GM18870 (cell line): ENCODE measurements around the gene FGF14.

Source experiments
- ATAC-seq: cut with Tn5 transposase; IDR thresholded peaks from one replicate; pipeline ENCODE4 v1.9.1; 2021; ENCODE audit warnings: moderate library complexity; ENCODE audit not compliant: unreplicated experiment

The FGF14 gene

DNA sequence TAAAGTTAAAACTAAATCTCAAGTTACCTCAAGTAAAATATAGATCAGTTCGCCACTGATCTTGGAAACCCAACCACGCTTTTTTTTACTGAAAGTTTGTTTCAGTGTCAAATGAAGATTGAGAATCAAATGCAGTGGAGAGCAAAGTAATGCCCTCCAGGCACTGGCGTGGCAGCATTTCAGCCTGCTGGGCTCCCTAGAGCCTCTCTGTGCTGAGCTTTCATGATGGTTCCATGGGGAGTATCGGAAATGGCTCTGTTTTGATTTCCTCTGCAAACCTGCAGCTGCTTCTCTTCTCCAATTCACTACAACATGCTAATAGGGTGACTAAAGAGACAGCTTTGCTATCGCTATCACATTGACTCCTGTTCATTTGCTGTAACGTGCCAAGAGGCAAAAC is 141.6 kb downstream of the FGF14 start:
- ATAC-seq, result no peak

DNA sequence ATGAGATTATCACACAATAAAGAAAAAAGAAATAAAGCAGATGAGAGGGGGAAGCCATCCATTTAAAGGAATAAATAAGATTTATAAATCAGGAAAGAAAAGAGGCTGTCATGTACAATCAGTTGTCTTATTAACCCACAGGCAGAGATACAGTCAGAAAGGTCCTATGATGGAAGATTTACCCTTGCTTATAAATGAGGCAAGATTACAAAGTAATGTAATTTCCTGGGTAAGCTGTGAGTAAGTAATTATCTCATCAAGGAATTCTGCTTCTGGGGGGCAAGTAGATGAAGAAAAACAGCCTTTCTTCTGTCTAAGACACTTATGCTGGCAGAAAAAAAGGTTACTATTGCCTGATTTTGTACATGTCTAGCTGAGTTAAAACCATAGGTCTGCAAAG is 146.4 kb downstream of the FGF14 start:
- ATAC-seq, result no peak

DNA sequence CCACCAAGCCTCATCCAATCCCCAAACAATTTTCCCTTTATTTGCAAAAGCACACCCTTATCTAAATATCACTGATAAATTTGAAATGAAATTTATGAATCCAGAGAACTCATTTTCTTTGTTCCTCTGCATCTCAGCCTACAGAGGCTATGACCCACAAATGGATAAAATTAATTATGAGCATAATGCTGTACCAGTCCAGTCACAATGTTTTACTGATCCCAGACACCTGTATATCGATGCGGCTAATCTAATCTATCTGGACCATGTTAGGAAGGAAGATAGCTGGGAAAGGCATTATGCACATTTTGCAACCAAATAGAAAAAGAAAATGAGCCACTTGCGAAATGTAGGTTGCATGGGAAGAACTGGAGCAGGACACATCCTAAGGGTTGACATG is 150.0 kb downstream of the FGF14 start:
- no peak for ATAC-seq

DNA sequence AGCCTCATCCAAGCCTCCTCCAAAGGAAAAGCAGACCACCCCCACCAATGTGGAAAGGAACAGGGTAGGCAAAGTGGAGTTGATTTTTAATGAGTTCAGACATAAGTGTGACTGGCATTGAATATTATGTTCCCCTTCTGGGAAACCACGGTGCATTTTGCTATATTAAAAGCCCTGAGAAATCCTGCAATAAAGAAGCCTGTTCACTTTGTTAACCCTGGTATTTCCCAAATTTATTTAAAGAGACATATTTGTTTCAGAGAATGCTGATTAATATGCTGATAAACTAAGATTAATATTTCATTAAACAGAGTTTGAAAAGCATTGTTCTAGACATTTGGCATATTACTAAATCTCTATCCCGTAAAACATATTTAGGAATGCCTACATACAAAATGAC is 151.4 kb downstream of the FGF14 start:
- no peak for ATAC-seq

DNA sequence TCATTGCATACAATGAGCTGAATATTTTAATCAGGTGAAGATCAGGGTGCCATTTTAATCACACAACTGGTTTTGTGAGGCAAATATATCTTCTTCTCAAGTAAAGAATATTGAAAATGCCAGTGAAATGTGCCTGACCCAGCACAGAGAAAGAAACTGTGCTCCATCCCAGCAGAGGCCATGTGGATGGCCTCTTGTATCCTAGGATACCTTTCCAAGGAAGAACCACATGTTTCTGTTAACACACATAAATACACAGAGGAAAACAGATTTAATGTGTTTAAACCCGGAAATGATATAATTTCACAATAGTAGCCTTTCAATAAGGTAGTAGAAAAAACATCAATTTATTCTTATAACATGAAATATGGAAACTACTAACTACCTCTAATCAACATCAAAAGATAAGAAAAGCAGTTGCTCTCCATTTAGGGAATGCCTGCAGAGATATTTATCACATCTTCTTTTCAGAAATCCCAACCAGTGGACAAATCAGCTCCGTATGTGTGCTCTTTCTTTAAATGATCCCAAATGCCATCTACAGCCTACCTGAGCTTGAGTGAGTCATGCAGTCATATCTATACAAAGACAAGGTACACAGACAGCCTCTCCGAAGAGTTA is 157.1 kb downstream of the FGF14 start:
- no peak for ATAC-seq

DNA sequence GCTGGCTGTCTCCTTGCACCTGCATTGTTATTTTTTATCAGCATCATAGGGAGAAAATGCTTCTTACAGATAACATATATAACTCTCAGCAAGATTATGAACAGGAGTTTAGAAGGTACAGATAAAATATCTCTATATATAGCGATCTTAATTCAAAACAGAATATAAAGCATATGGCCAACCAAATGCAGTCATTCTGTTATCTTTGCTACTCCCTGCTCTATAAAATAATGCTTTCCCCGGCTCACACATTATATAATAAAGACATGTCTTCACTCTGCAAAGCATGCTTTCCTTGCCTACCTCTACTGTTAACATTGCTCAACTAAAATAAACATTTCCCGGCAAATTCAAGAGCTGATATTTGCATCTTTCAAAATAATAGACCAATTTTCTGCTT is 161.7 kb downstream of the FGF14 start:
- ATAC-seq, result no peak

DNA sequence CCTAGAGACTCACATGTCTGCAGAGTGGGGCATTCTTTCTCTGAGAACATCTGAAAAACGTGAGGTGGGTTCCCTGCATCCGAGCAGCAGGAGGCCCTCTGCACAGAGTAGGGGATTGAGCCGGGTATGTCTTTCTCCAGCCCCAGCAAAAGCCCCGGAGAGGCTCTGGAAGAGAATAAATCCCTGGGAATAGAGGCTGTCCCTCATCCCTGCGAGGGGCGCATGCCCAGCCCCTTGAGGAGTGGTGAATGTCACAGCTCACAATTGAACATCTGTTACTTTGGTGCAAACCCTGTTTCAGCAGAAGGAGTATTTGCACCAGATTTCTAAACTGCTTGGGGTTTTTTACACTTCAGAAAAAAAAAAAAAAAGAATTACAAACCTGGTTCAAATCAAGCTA is 164.6 kb downstream of the FGF14 start:
- ATAC-seq, result no peak

DNA sequence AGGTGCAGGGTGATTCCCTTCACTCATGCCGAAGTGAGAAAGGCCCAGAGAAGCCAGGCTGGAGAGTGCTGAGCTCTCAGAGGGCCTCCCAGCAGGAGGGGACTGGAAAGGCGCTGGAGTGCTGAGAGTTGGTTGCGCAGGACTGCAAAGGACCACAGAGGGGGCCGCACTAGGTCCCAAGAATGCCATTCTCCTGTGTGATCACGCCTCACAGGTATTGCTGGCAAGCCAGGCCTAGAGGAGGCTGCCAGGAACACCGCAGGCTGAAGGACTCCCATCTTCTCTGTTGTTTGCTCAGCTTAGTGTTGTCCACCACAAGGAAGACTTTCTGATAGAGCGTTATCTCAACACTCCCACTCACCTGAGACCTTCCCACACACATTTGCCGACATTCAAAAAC is 165.0 kb downstream of the FGF14 start:
- no peak for ATAC-seq

DNA sequence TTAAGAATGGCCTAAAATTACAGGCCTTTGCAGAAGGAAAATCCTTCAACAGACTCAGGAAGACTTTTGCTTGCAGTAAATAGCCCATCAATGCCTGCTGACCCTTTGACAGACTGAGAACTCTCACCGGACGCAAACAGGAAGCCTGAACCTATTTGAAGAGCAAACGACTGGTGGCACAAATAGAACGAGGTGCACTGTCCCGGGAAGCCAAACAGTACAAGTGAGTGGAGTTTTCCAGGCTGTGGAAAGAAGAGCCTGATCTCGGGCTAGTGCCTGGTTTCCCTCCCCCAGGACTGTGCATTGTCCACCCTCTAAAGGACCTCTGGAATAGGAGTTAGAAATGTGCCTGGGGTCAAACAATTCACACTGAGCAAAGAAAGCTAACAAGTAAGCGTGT is 165.5 kb downstream of the FGF14 start:
- no peak for ATAC-seq

DNA sequence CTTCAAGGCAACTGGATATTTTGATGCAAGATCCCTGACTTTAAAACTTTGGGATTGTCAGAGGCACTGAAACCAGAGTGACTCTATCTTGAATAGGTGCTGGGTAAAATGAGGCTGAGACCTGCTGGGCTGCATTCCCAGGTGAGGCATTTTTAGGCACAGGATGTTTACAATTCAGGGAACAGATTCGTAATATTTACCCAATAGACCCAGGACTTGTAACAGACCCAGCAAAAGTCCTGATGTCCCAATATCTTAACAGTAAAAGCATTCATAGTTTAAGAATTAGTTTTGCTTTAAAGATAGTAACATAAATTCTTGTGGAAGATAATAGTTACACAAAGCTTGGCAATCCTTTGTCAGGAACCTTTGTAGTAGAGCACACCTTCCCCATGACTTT is 166.2 kb downstream of the FGF14 start:
- ATAC-seq, result no peak

DNA sequence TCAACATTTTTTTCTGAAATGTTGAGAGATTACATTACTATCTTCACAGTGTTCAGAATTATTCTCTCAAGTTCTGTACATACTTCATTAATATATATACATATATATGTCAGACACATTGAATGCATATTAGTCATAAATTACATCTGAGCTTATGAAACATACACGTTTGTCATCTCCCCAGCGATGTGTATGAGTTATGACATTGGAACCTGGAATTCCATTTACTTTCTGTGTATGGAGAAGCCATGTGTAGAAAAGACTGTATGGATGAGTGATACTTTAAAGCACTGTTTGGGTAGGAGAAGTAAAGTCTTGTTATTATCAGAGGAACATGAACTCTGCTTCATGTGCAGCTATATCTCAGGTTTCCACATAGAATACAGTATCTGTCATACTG is 167.2 kb downstream of the FGF14 start:
- no peak for ATAC-seq

DNA sequence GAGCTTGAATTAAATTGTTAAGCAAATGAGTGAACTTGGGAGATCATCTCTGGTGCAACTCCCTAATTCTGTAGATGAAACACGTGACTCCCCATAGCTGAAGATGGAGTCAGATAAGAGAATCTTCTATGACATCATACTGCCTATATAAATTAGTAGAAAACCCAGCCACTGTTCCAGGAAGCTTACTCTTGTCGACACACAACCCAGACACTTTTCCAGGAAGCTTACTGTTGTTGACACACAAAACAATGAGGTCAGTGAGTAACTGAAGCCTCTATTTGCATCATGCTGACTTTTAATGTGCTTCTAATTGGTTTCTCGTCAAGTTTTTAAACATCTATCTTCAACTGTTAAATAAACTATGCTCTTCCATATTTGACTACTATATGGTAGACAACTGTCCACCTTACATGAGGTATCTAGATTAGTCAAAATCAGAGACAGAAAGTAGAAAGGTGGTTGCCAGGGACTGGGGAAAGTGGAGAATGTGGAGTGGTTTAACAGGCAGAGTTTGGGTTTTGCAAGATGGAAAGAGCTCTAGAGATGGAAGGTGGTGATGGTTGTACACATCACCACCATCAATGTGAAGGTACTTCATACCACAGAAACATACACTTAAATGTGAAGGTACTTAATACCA is 168.2 kb downstream of the FGF14 start:
- ATAC-seq, result no peak

DNA sequence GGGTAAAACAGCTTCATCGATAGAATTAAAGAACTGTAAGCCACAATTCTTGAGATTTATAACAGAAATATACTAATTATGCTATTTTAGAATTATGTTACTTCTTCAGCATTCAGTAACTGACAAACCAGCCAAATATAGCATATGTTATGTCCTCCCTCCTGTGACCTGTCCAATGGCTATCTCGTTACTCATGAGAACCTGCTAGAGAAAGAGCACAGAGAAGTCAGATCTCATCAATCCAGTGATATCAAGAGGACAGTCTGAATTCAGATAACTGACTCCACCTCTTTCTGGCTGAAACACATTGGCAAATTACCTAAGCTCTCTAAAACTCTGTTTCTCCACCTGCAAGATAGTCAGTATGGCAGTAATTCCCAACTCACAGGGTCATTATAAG is 170.4 kb downstream of the FGF14 start:
- no peak for ATAC-seq

DNA sequence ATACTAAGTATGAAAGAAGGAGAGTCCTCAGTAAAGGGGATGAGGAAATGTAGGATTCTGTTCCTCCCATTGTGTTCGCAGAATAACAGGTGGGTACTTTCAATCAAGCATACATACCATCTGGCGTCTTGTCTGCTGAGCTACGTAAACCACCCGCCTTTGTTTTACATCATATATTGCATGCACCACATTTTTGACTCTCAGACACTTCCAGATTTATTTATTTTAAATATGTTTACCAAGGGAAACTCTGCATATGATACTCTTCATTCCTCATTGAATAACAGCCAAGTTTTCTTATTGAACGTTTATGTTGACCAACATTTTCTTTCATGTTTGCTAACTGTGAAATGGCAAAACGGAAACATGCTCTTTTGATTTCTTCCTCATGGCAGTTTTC is 174.1 kb downstream of the FGF14 start:
- ATAC-seq, result no peak

DNA sequence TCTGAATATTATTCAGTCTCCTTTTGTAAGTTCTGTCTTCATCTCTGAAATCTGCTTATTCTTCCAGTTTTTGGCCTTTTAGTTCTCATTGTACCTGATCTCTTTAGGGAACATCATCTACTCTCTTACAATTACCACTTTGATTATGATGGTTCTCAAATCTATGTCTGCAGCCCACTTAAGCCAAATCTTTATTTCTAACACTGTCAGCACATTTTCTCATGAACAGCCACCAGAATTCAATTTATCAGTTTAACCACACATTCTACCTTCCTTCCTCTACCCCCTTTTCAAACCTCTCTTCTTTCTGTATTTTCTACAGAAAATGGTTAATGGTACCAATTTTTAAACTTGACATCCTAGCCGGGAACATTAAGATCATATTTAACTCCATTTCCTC is 175.3 kb downstream of the FGF14 start:
- ATAC-seq, result no peak

DNA sequence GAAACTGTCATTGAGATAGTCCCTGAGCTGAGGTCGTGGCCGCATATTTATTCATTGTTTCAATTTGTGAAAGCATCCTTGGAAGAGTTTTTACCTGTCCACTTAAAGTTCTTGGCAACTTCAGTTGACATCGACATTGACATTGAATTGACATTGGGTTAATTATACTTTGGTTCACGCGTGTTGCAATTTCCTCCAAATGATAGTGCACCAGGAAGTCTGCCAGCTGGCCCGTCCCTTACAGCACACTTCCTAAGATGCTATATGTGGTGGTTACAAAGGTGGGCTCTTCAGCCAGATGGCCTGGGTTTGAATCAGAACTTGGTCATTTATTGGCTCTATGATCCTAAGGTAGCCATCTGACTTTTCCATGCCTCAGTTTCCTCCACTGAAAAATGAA is 176.0 kb downstream of the FGF14 start:
- ATAC-seq, result no peak

DNA sequence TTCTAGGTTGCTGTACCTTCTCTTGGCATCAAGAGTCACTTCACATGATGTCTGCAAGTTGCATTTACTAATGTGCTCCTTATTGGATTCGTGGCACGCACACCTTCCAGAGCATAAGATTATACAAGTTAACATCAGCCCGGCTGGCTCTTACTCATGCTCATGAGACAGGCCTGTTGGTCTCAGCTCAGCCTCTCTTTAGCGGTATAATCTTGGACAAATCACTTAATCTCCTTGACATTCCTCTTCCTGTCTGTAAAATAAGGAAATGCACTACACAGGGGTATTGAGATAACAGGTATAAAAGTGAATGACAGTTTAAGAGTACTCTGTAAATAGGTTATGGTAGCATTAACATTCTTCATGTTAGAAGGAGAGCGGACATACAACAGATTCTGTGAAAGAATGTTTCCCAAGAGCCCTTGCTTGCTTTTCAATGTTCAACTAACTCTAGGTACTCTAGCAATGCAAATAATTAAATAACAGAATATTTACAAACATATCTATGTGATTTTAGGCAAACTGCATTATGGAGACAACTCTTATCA is 181.1 kb downstream of the FGF14 start:
- ATAC-seq, result no peak

DNA sequence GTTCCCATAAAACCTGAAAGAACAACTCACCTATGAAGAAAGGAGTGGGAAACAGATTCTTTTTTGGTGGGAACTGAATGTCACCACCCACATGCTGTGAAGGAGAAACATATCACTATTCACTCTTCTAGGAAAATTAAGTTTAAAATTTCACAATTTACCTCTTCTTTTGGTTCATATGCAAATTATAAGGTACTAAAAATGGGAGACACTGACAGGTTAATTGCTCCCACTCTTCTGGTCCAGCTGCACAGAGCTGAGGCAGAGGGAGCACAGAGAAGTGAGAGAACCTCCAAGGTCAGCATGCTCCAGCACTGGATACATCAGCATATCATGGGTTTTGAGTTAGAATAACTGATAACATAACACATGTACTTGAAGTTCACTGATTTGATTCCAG is 186.9 kb downstream of the FGF14 start:
- ATAC-seq, result no peak

DNA sequence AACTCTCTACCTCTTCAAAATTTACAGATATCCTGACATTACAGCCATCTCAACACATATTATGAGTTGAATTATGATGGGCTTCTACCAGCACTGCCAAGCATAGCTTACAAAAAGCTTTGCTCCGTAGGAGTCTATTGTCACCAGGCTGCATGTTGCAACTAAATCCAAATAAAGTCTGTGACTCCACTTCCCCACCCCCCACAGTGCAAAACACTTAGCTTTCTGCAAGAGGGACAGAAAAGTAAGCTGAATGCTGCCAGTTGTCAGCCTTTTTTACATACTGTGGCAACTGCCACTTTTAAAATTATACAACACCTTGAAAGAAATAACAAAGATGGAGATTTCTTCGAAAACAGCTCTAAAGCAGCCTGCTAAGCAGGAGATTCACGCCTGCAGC is 189.1 kb downstream of the FGF14 start:
- no peak for ATAC-seq

DNA sequence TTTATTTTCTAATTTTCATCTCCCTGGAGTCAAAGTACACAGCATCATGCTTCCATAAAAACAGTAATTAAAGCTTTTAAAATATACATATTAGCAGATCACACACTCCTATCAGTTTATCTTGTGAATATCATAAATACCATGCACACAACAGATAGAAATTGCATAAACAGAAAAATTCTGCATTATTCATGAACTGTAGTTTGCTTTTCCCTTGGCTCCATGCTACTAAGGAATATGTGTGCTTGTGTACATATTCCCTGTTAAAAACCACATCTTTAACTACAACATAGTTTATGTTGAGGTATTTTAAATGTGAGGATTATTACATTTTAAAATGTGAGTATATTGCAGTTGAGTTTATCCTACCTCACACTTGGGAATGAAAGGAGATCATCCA is 193.5 kb downstream of the FGF14 start:
- no peak for ATAC-seq

DNA sequence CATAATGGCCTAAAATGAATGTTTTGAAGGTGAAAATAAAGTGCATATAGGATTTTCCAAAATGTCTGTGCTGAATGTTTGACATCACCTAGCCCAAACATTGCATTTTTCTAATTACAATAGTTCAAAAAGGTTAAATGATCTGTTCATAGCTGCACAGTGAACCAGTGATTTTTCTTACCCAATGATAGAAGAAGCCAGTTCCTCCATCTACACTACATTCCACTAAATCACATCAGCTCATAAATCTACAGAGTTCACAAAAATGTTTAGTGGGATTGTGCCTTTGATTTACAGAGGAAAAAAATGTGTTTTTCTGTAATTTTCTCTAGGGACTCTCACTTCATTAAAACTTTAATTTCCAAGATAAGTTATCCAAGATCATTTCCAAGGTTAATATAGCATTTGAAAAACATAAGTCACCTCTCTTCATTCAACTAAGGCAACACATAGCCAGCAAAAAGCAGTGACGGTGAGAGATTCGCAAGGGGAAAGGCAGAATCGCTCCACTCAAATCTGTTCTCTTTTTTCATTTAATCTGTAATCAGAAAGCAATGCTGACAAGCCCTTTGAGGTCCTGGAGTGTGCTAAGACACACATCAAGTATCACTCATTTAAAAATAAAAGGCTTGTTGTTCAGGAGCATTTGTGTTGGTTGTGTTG is 194.0 kb downstream of the FGF14 start:
- ATAC-seq, result no peak

DNA sequence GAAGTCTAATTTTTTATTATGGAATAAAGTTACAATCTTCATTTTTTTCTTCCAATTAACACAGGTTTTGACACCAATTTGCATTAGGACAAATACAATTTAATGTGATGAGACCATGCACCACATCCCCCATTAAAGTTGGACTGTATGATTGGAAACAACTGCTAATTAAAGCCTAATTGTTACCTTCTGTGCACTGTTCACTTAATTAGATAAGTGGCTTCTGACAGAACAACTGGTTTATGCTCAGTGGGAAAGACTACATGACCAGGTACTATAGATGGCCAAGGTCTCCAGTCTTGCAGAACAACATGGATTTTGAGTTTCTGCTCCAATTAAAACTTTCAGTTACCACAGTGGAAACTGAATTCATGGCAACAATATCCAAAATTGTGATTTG is 198.1 kb downstream of the FGF14 start:
- no peak for ATAC-seq
